Measurements from ENCODE around the gene TEAD3.

TEAD3 gene

GRCh38 chr6:35503534-35503933 is 6.7 kb upstream of the TEAD3 start:
- peaks cover 4% of the 10 kb centered on the region for H3K27me3 Mint-ChIP-seq
- H3K4me1 Mint-ChIP-seq (ENCODE audit: low read depth) = peaks cover 3% of the 10 kb centered on the region
- H3K4me3 Mint-ChIP-seq = no peak overlapping the region
- no peaks in the 10 kb centered on the region for H3K36me3 Mint-ChIP-seq
- no peaks in the 10 kb centered on the region for H3K9me3 Mint-ChIP-seq (ENCODE audit: low read depth)
- H3K27ac Mint-ChIP-seq = no peak overlapping the region

- peaks cover 6% of the 10 kb centered on the region for H3K4me1 Mint-ChIP-seq (ENCODE audit: low read depth)
- H3K36me3 Mint-ChIP-seq = no peaks in the 10 kb centered on the region
- H3K27me3 Mint-ChIP-seq = peaks cover 5% of the 10 kb centered on the region
- H3K9me3 Mint-ChIP-seq (ENCODE audit: low read depth) = no peaks in the 10 kb centered on the region
- H3K27ac Mint-ChIP-seq = peak overlapping the region; percentile 22
- no peak overlapping the region for H3K4me3 Mint-ChIP-seq
Observed at GRCh38 chr6:35501784-35502183, 4.9 kb upstream of the TEAD3 start.

GRCh38 chr6:35500782-35501181 is 3.9 kb upstream of the TEAD3 start:
- peaks cover 5% of the 10 kb centered on the region for H3K27me3 Mint-ChIP-seq
- H3K27ac Mint-ChIP-seq = no peak overlapping the region
- no peak overlapping the region for H3K4me3 Mint-ChIP-seq

GRCh38 chr6:35499372-35499771 is 2.5 kb upstream of the TEAD3 start:
- Mint-ChIP-seq H3K27me3 (peaks cover 5% of the 10 kb centered on the region), H3K9me3 (ENCODE audit: low read depth) (no peaks in the 10 kb centered on the region), H3K4me1 (ENCODE audit: low read depth) (peaks cover 9% of the 10 kb centered on the region), H3K27ac (no peak overlapping the region), H3K4me3 (peak overlapping the region; percentile 85), H3K36me3 (no peaks in the 10 kb centered on the region)

More at GRCh38 chr6:35500782-35501181, 3.9 kb upstream of the TEAD3 start:
- Mint-ChIP-seq H3K9me3 (ENCODE audit: low read depth) (no peaks in the 10 kb centered on the region), H3K4me1 (ENCODE audit: low read depth) (peaks cover 6% of the 10 kb centered on the region), H3K36me3 (no peaks in the 10 kb centered on the region)

- Mint-ChIP-seq H3K36me3 (no peaks in the 10 kb centered on the region), H3K27ac (peak overlapping the region; percentile 87), H3K9me3 (ENCODE audit: low read depth) (no peaks in the 10 kb centered on the region), H3K4me1 (ENCODE audit: low read depth) (peaks cover 14% of the 10 kb centered on the region), H3K4me3 (peak overlapping the region; percentile 85), H3K27me3 (peaks cover 5% of the 10 kb centered on the region)
Observed at GRCh38 chr6:35498422-35499067, 1.7 kb upstream of the TEAD3 start.

GRCh38 chr6:35497571-35498421 is 917 bp upstream of the TEAD3 start:
- Mint-ChIP-seq H3K36me3 (no peaks in the 10 kb centered on the region), H3K9me3 (ENCODE audit: low read depth) (no peaks in the 10 kb centered on the region), H3K27me3 (peaks cover 5% of the 10 kb centered on the region), H3K4me3 (peak overlapping the region; percentile 85), H3K4me1 (ENCODE audit: low read depth) (peaks cover 16% of the 10 kb centered on the region), H3K27ac (peak overlapping the region; percentile 87)

- peaks cover 3% of the 10 kb centered on the region for H3K27me3 Mint-ChIP-seq
- peaks cover 18% of the 10 kb centered on the region for H3K4me1 Mint-ChIP-seq (ENCODE audit: low read depth)
- peak overlapping the region; percentile 75 for H3K4me3 Mint-ChIP-seq
- H3K36me3 Mint-ChIP-seq = no peaks in the 10 kb centered on the region
- H3K27ac Mint-ChIP-seq = peak overlapping the region; percentile 28
- H3K9me3 Mint-ChIP-seq (ENCODE audit: low read depth) = no peaks in the 10 kb centered on the region
Observed at GRCh38 chr6:35496036-35496840, 641 bp downstream of the TEAD3 start.

GRCh38 chr6:35495258-35496035 is 1.4 kb downstream of the TEAD3 start:
- Mint-ChIP-seq H3K4me1 (ENCODE audit: low read depth) (peaks cover 18% of the 10 kb centered on the region), H3K27ac (peak overlapping the region; percentile 28), H3K4me3 (peak overlapping the region; percentile 75), H3K27me3 (peaks cover 3% of the 10 kb centered on the region), H3K36me3 (no peaks in the 10 kb centered on the region), H3K9me3 (ENCODE audit: low read depth) (no peaks in the 10 kb centered on the region)

- no peaks in the 10 kb centered on the region for H3K9me3 Mint-ChIP-seq (ENCODE audit: low read depth)
- no peaks in the 10 kb centered on the region for H3K36me3 Mint-ChIP-seq
- no peak overlapping the region for H3K4me3 Mint-ChIP-seq
- H3K27ac Mint-ChIP-seq = no peak overlapping the region
- H3K4me1 Mint-ChIP-seq (ENCODE audit: low read depth) = peaks cover 18% of the 10 kb centered on the region
- peaks cover 3% of the 10 kb centered on the region for H3K27me3 Mint-ChIP-seq
Observed at GRCh38 chr6:35494161-35494563, 2.7 kb downstream of the TEAD3 start.

- Mint-ChIP-seq H3K27me3 (peaks cover under 1% of the 10 kb centered on the region), H3K36me3 (no peaks in the 10 kb centered on the region), H3K9me3 (ENCODE audit: low read depth) (no peaks in the 10 kb centered on the region), H3K4me1 (ENCODE audit: low read depth) (peaks cover 14% of the 10 kb centered on the region), H3K4me3 (no peak overlapping the region), H3K27ac (no peak overlapping the region)
Observed at GRCh38 chr6:35493307-35493983, 3.4 kb downstream of the TEAD3 start.

- no peaks in the 10 kb centered on the region for H3K36me3 Mint-ChIP-seq
- H3K27ac Mint-ChIP-seq = no peak overlapping the region
- no peaks in the 10 kb centered on the region for H3K9me3 Mint-ChIP-seq (ENCODE audit: low read depth)
- peaks cover 12% of the 10 kb centered on the region for H3K4me1 Mint-ChIP-seq (ENCODE audit: low read depth)
- no peaks in the 10 kb centered on the region for H3K27me3 Mint-ChIP-seq
- no peak overlapping the region for H3K4me3 Mint-ChIP-seq
Observed at GRCh38 chr6:35492974-35493284, 4.0 kb downstream of the TEAD3 start.

- H3K36me3 Mint-ChIP-seq = no peaks in the 10 kb centered on the region
- H3K27me3 Mint-ChIP-seq = no peaks in the 10 kb centered on the region
- no peaks in the 10 kb centered on the region for H3K9me3 Mint-ChIP-seq (ENCODE audit: low read depth)
- no peak overlapping the region for H3K27ac Mint-ChIP-seq
- no peak overlapping the region for H3K4me3 Mint-ChIP-seq
- peaks cover 12% of the 10 kb centered on the region for H3K4me1 Mint-ChIP-seq (ENCODE audit: low read depth)
Observed at GRCh38 chr6:35492258-35492973, 4.5 kb downstream of the TEAD3 start.

- Mint-ChIP-seq H3K4me3 (no peak overlapping the region), H3K9me3 (ENCODE audit: low read depth) (no peaks in the 10 kb centered on the region), H3K27me3 (no peaks in the 10 kb centered on the region), H3K36me3 (no peaks in the 10 kb centered on the region), H3K4me1 (ENCODE audit: low read depth) (peaks cover 12% of the 10 kb centered on the region), H3K27ac (no peak overlapping the region)
Observed at GRCh38 chr6:35491558-35492257, 5.2 kb downstream of the TEAD3 start.
